ENCODE measurements around the gene WDR19. TPM values are rescaled to one million over a fixed set of nuclear protein-coding genes. Genes with fewer than 3 reads are reported as not detected.
A peak's percentile ranks its signal among the peaks of the same experiment; 100 is the strongest.

Gene WDR19
- total RNA-seq, 1 donor from 2014 or later, result 45.9 TPM

GRCh38 chr4:39235021-39235420 lies 52.7 kb downstream of the WDR19 start:
- H3K9me3 Mint-ChIP-seq (ENCODE audit: unreplicated experiment), result no peaks in the 10 kb centered on the region
- H3K36me3 Mint-ChIP-seq (ENCODE audit: unreplicated experiment), result peaks cover 39% of the 10 kb centered on the region
- no peaks in the 10 kb centered on the region for H3K4me1 Mint-ChIP-seq (ENCODE audit: unreplicated experiment)

GRCh38 chr4:39235696-39236095 lies 53.4 kb downstream of the WDR19 start:
- H3K4me3 Mint-ChIP-seq (ENCODE audit: unreplicated experiment), result no peak overlapping the region
- TF ChIP-seq CTCF (IDR thresholded peaks at IDR 0.05), result no peak
- H3K36me3 Mint-ChIP-seq (ENCODE audit: unreplicated experiment), result peaks cover 38% of the 10 kb centered on the region
- H3K4me1 Mint-ChIP-seq (ENCODE audit: unreplicated experiment), result no peaks in the 10 kb centered on the region
- H3K27ac Mint-ChIP-seq (ENCODE audit: unreplicated experiment), result no peak overlapping the region
- DNase-seq (ENCODE audit: extremely low spot score, unreplicated experiment), result no peak
- no peaks in the 10 kb centered on the region for H3K27me3 Mint-ChIP-seq (ENCODE audit: unreplicated experiment)
- no peaks in the 10 kb centered on the region for H3K9me3 Mint-ChIP-seq (ENCODE audit: unreplicated experiment)

More at GRCh38 chr4:39235021-39235420, 52.7 kb downstream of the WDR19 start:
- Mint-ChIP-seq H3K4me3 (ENCODE audit: unreplicated experiment) (no peak overlapping the region), H3K27ac (ENCODE audit: unreplicated experiment) (no peak overlapping the region), H3K27me3 (ENCODE audit: unreplicated experiment) (no peaks in the 10 kb centered on the region)
- no peak for DNase-seq (ENCODE audit: extremely low spot score, unreplicated experiment)
- no peak for TF ChIP-seq CTCF (IDR thresholded peaks at IDR 0.05)

GRCh38 chr4:39237179-39237578 lies 54.9 kb downstream of the WDR19 start:
- TF ChIP-seq CTCF (IDR thresholded peaks at IDR 0.05), result no peak
- Mint-ChIP-seq H3K27me3 (ENCODE audit: unreplicated experiment) (no peaks in the 10 kb centered on the region), H3K36me3 (ENCODE audit: unreplicated experiment) (peaks cover 35% of the 10 kb centered on the region), H3K27ac (ENCODE audit: unreplicated experiment) (no peak overlapping the region), H3K9me3 (ENCODE audit: unreplicated experiment) (no peaks in the 10 kb centered on the region), H3K4me3 (ENCODE audit: unreplicated experiment) (no peak overlapping the region), H3K4me1 (ENCODE audit: unreplicated experiment) (no peaks in the 10 kb centered on the region)
- no peak for DNase-seq (ENCODE audit: extremely low spot score, unreplicated experiment)

- no peaks in the 10 kb centered on the region for H3K27me3 Mint-ChIP-seq (ENCODE audit: unreplicated experiment)
- TF ChIP-seq CTCF (IDR thresholded peaks at IDR 0.05), result no peak
- H3K36me3 Mint-ChIP-seq (ENCODE audit: unreplicated experiment), result peaks cover 28% of the 10 kb centered on the region
- H3K9me3 Mint-ChIP-seq (ENCODE audit: unreplicated experiment), result no peaks in the 10 kb centered on the region
- H3K4me1 Mint-ChIP-seq (ENCODE audit: unreplicated experiment), result no peaks in the 10 kb centered on the region
- H3K4me3 Mint-ChIP-seq (ENCODE audit: unreplicated experiment), result no peak overlapping the region
- no peak overlapping the region for H3K27ac Mint-ChIP-seq (ENCODE audit: unreplicated experiment)
- DNase-seq (ENCODE audit: extremely low spot score, unreplicated experiment), result no peak
Observed at GRCh38 chr4:39243462-39243861, 61.1 kb downstream of the WDR19 start.

- no peak for DNase-seq (ENCODE audit: extremely low spot score, unreplicated experiment)
- H3K36me3 Mint-ChIP-seq (ENCODE audit: unreplicated experiment), result peaks cover 32% of the 10 kb centered on the region
- TF ChIP-seq CTCF (IDR thresholded peaks at IDR 0.05), result peak; percentile 28
- H3K4me1 Mint-ChIP-seq (ENCODE audit: unreplicated experiment), result peaks cover 41% of the 10 kb centered on the region
- no peaks in the 10 kb centered on the region for H3K27me3 Mint-ChIP-seq (ENCODE audit: unreplicated experiment)
- H3K4me3 Mint-ChIP-seq (ENCODE audit: unreplicated experiment), result no peak overlapping the region
- H3K9me3 Mint-ChIP-seq (ENCODE audit: unreplicated experiment), result peaks cover 3% of the 10 kb centered on the region
- peak overlapping the region; percentile 85 for H3K27ac Mint-ChIP-seq (ENCODE audit: unreplicated experiment)
Observed at GRCh38 chr4:39255266-39255665, 72.9 kb downstream of the WDR19 start.

All from osteocyte (in vitro differentiated cells).